ENCODE measurements around the gene KRT222.

The KRT222 gene

GRCh38 chr17:40614431-40615067, 50.4 kb downstream of the KRT222 start:
- no peak for DNase-seq

- no peak for DNase-seq
Observed at GRCh38 chr17:40613467-40614154, 51.4 kb downstream of the KRT222 start.

- peak; percentile 66 for DNase-seq
Observed at GRCh38 chr17:40612599-40613244, 52.3 kb downstream of the KRT222 start.

GRCh38 chr17:40611840-40612474, 53.0 kb downstream of the KRT222 start:
- no peak for DNase-seq

- DNase-seq, result no peak
Observed at GRCh38 chr17:40610359-40610758, 54.6 kb downstream of the KRT222 start.

- DNase-seq, result no peak
Observed at GRCh38 chr17:40608061-40608581, 56.9 kb downstream of the KRT222 start.

- no peak for DNase-seq
Observed at GRCh38 chr17:40607641-40608040, 57.3 kb downstream of the KRT222 start.

- DNase-seq, result no peak
Observed at GRCh38 chr17:40606548-40607353, 58.2 kb downstream of the KRT222 start.

- DNase-seq, result peak; percentile 76
Observed at GRCh38 chr17:40605306-40605705, 59.7 kb downstream of the KRT222 start.
